GM21737 (cell line): ENCODE measurements around the gene DLG1.

Experiments
- ATAC-seq: cut with Tn5 transposase; IDR thresholded peaks from one replicate; pipeline ENCODE4 v1.9.1; 2021; ENCODE audit warnings: mild to moderate bottlenecking, moderate library complexity; ENCODE audit not compliant: unreplicated experiment

Gene DLG1

DNA sequence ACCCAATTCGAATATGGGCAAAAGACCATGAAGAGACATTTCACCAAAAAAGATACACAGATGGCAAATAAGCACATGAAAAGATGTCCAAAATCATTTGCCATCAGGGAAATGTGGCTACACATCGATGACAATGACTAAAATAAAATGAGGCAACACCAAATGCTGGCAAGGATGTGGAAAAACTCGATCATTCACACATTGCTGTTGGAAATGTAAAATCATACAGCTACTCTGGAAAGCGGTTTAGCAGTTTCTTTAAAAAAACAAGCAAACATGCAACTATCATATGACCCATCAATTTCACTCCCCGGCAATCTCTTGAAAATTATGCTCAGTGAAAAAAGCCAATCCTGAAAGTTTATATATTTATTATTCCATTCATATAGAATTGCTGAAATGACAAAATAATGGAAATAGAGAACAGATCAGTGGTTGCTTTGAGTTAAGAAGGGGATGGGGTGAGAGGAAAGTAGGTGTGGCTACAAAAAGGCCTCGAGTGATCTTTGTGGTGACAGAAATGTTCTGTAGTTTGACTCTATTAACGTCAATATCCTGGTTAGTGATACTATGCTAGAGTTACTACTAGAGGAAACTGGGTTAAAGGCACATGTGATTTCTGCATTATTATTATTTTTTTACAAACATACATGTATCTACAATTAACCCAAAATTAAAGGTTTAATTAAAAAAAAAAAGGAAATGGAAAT lies 45.0 kb downstream of the DLG1 start:
- ATAC-seq: no peak

DNA sequence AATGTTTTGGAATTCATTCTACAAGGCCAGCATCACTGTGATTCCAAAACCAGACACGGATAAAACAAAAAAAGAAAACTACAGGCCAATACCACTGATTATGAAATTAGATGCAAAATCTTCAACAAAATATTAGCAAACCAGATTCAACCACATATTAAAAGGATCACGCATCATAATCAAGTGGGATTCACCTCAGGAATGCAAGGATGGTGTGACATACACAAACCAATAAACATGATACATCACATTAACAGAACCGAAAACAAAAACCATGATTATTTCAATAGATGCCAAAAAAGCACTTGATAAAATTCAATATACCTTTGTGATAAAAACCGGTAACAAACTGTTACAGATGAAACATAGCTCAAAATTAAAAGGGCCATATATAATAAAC lies 48.9 kb downstream of the DLG1 start:
- ATAC-seq: no peak

DNA sequence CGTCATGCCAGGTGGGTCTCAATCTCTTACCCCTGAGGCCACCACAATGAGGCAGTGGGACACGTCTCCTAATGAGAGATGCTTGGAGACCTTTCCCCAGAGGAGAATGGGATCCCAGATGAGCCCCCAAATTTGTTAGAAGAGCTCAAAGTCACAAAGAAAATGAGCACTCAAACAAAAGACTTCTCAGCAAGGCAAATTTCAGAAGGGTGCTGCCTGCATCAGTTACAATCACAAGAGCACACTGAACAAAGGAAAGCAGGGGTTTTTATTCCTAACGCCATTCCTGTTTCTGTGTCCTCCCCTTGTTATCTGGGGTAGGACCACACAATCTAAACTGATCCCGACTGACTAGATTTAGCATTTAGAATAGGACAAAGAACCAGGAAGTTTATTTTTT lies 50.1 kb downstream of the DLG1 start:
- no peak for ATAC-seq

DNA sequence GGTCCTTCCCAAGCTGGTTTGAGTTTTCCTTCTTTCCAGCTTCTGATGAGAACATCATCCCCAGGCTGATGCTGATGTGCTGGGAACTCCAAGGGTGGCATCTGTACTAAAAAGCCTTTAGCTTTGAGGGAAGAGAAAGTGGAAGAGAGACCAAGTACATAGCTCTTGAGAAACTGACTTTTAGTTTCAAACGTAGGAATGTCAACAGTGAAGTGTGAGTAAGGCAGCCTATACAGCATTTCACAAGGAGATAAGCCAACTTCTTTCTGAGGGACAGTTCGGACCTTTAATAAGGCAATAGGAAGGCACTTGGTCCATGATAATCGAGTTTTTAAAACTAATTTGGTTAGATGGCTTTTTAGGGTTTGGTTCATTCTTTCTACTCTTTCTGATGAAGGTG lies 53.7 kb downstream of the DLG1 start:
- ATAC-seq: no peak

DNA sequence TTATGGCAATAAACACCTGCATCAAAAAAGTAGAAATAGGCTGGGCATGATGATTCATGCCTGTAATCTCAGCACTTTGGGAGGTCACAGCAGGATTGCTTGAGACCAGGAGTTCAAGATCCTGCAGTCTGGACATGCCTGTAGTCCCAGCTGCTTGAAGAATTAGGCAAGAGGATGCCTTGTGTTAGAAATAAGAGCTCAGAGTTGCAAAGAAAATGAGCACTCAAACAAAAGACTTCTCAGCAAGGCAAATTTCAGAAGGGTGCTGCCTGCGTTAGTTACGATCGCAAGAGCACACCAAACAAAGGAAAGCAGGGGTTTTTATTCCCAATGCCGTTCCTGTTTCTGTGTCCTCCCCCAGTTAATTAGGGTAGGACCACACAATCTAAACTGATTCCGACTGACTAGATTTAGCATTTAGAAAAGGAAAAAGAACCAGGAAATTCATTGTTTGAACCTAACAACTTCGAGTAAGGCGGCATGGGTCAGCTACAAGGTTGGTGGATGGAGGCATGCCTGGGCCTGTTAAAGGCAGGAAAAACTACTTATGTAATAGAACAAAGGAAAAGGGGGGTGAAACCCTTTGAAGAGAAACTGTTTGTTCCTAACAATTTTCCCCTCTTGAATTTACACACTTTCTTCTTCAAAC lies 55.5 kb downstream of the DLG1 start:
- no peak for ATAC-seq

DNA sequence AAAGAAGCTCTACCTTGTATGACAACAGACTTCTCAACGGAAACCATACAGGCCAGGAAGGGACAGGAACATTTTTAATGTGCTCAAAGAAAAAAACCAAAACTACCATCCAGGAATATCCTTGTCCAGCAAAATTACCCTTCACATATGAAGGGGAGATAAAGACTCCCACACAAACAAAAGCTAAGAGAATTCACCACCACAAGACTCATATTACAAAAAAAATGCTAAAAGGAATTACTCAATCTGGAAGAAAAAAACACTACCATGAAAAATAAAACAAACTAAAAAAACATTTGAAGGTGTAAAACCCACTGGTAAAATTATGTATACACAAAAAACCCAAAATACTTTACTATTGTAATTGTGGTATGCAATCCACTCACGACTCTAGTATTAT lies 57.2 kb downstream of the DLG1 start:
- no peak for ATAC-seq

DNA sequence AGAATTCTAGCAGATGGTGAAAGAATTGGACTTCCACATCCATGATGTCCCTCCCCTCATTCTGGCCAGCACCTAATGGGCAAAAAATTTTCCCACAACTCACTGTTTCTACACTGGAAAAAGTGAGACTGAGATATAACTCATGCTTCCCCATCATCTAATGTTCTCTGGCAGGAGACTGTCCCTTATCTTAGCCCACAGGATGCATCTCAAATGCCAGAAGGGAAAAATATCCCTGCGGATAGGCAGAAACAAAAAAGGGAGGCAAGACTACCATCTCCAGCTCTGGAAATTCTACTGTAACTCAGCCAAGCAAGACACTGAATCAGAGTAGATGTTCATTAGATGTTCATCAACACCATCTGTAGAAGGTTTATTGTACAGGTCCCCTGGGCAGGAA lies 58.6 kb downstream of the DLG1 start:
- ATAC-seq: no peak

DNA sequence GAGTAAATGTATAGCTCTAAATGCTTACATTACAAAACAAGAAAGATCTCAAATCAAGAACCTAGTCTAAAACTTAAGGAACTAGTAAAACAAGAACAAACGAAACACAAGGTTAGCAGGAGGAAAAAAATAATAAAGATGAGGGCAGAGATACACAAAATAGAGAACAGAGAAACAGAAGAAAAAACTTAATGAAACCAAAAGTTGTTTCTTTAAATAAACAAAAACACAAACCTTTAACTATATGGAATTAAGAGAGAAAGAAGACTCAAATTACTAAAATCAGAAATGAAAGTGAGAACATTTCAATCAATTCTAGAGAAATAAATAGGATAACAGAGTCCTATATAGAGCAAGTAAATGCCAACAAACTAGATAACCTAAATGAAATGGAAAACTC lies 59.6 kb downstream of the DLG1 start:
- peak; percentile 59 for ATAC-seq

DNA sequence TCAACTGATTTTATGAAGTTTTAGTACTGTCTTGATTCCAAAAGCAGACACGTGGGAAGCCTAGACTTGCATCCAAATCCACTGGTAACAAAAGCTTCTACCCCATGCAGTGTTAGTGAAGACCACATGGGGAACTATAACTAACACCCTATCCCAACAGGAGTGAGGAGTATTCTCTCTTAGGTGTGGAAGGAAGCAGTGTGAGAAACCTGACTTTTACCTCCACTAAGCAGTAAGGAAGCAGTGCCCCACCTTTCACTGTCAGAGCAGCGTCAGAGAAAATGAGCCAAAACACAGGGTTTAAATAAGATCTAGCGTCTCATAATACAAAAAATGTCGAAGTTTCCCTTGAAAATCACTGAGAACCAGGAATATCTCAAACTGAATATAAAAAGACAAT lies 60.5 kb downstream of the DLG1 start:
- ATAC-seq: no peak

DNA sequence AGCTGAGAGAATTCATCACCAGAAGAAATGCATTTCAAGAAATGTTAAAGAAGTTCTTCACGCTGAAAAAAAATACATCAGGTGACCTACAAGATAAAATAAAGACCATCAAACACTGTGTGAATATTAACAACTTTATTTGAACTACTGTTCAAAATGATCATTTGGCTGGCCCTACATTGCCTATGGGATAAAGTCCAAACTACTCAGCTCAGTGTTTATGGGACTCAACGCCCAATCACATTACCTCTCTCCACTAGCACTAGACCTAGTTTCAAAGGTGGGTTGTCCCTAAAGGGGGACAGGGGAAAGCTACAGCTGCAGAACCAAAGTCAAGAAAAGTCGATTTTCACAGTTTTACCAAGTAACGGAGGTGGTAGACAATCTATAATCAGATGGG lies 62.0 kb downstream of the DLG1 start:
- no peak for ATAC-seq

DNA sequence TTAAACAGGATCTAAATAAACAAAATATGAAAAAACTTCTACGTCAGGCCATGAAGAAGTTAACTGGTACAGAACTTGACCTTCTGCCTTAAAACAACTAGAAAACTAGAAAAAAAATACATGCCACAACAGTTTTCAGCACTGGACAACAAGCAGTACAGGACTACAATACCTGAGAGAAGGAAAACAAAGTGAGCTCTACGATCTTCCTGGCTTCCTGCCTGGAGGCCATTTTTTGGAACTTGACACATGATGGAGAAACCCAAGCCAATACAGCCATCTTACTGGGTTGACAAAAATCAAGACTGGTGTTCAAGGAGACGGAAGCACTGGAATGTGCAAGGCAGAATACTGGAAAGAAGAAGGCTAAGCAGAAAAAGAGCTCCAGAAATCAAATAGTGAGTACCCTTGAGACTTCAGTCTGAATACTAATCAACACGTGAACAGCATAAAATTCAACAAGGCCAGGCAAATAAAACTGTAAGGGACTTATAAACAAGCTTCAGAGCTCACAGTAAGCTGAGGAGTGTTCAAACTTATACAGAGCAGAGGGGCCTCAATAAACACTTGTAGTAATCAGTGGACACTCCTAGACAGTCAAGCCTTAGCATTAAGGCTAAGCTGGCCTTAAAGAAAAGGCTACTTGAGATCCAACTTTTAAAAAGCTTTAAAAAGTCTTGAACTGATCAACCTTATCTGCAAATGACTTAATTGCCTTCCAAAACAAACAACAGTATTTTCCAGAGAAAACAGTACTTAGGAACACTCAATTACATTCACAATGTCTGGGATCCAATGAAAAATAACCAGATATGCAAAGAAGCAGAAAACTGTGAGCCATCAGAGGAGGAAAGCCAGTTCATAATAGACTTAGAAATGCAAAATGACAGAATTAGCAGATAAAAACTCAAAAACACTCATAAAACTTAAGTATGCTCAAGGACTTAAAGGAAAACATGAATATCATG lies 63.2 kb downstream of the DLG1 start:
- ATAC-seq: no peak

DNA sequence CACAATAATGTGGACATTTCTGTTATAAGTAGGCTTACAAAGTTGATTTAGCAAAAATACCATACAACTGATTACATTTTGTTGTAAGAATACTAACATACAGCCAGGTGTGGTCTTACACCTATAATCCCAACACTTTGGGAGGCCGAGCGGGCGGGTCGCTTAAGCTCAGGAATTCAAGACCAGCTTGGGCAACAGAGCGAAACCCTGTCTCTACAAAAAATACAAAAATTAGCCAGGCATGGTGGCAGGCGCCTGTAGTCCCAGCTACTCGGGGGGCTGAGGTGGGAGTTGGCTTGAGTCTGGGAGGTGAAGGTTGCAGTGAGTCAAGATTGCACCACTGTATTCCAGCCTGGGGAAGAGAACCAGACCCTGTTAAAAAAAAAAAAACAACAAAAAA lies 67.1 kb downstream of the DLG1 start:
- ATAC-seq: no peak

DNA sequence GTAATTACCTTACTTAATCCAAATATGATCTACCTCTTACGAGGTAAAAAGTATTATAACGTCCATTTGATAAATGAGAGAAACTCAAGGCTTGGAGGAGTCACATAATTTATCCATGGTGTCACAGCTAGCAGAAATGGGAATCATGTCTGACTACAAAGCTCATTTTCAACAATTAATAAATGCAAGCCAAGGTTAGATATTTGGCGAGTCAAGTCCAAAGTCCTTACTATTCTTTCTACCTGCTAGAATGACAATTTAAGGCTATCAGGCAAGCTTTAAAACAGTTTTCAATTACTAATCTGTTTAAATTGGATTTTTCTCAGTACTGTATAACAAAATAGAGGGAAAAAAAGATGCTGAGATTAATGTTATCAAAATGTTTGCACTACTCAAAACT lies 68.6 kb downstream of the DLG1 start:
- ATAC-seq: no peak

DNA sequence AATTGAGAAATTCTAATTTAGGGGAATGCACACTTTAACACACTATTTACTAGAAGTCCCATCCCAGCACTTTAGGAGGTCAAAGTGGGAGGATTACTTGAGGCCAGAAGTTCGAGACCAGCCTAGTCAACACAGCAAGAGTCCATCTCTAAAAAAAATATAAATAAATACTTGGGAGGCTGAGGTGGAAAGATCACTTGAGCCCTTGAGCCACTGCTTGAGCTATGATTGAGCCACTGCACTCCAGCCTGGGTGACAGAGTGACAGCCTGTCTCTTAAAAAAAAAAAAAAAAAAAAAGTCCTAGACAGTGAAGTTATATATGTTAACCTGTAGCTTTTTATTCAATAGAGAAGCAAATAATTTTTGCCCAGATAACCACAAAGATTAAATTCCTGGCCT lies 69.2 kb downstream of the DLG1 start:
- ATAC-seq: no peak

DNA sequence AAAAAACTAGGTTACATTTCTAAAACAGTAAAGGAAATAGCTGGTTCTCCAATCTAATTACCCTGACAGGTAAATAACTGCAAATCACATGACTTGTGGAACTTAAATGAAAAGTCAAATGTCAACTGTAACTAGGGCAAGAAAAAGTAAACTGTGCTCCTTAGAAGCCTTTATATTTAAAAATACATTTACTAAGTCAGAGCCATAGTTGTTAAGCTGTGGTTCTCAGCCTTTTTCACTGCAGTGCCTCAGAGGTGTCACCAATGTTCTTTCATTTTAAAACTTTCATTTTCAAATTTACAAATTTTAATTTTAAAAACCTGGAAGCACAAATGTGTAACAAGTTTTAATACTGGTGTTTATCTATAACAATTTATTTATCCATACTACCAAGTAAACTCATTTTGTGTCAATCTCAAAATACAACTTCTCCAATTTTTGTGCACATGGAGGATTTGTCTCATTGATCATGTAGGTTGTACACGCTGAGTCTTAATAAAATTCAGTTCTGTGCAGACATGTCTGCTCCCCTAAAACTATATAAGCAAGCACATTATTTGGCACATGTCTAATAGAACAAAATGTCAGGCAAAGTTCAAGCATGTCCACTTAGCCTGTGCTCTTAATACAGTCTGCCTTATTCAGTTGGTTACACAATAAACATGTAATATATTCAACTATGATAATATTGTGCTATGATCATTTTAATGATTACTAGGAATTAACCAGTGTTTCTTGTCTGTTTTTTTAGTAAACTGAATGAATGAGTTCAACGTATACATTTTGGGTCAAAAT lies 70.4 kb downstream of the DLG1 start:
- ATAC-seq: no peak

DNA sequence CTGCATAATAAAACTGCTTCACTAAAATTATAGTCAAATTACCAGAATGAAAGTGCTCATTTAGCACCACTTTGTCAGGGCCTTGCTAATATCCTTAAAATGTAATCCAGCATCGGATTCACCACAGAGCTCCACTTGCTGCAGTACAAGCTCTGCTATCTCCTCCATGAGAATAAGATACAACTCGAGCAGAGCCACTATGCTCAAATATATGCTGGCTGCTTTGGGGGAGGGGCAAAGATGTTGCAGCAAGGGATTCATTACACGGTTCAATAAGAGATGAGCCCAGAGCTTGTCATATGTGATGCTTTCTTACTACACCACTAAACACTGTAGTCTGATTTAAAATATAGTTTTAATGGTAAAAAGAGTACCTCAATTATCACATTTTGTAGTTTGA lies 72.2 kb downstream of the DLG1 start:
- no peak for ATAC-seq

DNA sequence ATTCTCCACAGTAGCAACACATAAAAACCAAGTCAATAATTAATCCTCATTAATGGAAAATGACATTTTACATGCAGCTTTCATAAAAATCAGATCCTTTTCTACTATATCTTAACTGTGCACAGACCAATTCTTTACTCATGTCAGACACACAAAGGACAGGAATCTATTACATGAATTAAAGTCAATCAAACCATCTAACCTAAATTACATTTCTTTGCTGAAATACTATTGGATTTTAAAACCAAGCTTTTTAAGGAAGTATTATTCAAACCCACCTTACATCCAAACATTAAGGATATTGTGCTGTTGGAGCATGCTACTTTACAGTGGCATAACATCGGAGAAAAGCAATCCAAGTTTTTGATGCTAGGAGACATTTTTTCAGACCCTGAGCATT lies 72.8 kb downstream of the DLG1 start:
- no peak for ATAC-seq

DNA sequence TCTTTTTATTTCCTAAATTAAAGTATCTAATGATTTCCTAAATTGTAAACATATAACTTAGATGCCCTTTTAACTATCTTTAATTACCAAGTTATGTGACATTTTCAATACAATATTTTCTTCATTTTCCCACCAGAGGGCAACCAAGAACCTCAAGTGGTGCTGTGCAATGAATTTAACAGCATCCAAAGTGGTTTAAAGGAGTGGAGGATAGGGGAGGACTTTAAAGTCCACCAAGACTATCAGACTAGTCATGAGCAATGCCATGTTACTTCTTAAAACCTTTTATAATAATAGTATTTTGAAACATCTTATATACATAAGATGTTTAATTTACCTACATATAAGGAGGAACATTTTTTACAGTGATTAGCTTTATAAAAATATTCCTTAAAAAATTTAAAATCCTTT lies 74.4 kb downstream of the DLG1 start:
- no peak for ATAC-seq

DNA sequence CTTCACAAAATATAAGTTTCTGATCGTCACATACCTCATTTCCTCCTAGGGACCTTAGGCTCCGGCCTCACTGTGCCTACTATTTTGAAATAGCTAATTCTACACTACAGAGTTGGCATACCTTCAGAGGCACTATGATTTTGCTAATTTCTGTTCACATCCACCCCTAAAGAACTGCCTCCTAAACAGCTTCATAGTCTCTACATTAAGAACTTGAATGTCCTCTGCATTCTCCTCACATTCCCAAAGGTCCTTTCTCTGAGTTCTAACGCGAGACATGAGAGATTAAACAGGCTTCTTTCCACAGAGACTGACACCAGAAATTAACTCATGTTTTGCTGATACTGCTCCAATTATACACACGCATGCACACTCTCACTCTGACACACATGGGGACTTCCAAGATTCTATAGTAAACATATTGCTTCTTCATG lies 75.5 kb downstream of the DLG1 start:
- ATAC-seq: no peak

DNA sequence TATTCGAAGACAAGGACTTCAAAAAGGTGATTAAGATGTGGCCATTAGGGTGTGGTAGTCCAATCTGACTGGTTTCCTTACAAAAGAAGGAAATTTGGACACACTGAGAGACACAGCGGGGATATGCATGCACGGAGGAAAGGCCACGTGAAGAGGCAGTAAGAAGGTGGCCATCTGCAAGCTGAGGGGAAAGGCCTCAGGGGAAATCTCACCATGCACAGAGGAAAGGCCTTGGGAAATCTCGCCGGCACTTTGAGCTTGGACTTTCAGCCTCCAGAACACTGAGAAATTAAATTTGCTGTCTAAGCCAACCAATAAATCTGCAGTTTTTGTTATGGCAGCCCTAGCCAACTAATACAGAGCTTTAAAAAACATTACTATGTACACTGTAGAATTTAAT lies 78.8 kb downstream of the DLG1 start:
- no peak for ATAC-seq

DNA sequence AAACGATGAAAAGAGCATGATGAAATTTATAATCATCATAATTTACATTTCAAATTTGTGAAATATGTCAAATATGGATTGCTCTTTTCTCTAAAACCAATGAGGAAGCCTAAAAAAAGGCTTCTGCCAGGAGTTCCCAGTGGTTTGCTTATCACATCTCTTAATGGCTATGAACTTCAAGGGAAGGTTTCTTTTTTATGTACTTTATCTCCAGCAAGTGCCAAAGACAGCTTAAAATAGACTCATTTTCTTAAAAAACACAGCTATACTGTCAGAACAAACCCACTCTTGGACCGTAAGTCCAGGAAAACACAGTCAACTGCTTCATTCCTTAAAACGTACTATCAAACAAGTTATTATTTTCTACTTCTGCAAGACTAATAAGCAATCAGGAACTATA lies 80.2 kb downstream of the DLG1 start:
- no peak for ATAC-seq
